Kasumi-1 (cell line): ENCODE measurements around the gene OSER1.

Experiments
- DNase-seq, 2 experiments: peaks; one replicate each; lab custom pipeline; 2025; lab: John Stamatoyannopoulos, UW

Gene OSER1

DNA sequence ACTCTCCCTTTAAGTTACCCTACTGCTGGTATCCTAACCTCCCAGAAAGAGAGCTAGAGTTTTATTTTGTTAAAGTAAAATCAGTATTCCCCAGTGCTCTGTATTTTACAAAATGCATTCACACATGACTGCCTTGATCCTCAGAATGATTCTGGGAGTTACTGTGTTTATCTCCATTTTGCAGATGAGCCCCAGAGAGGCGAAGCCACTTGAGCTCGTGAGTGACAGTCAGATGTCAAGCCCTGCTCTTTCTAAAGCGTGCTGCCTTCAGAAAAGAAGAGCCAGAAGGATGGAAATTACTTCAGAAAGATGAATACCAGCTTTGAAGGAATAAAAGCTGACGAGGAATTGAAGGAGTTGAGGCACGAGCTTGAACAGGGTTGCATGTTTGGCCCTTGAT, 14.1 kb upstream of the OSER1 start:
- no peak for DNase-seq

- no peak for DNase-seq
Measured at GRCh38 chr20:44223721-44224120, 13.2 kb upstream of the OSER1 start.

- DNase-seq = no peak
Measured at GRCh38 chr20:44222633-44223368, 12.2 kb upstream of the OSER1 start.

DNA sequence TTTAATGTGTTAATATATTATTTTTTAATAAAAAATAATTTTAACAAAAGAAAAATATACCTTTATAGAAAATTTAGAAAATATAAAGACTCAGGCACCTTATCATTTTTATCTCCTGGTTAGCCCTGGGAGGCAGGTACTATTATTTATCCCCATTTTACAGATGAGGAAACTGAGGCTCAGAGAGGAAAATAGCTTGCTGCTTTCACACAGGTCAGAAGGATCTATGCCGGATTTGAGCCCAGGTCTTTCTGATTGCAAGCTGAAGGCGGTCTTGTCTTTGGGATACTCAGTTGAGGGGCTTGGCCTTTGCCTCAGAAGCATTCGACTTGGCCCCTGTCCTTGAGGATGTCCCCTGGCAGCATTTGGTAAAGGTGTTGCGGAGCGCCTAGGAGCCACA, 11.5 kb upstream of the OSER1 start:
- no peak for DNase-seq

GRCh38 chr20:44221368-44221954, 10.9 kb upstream of the OSER1 start:
- DNase-seq = no peak

DNA sequence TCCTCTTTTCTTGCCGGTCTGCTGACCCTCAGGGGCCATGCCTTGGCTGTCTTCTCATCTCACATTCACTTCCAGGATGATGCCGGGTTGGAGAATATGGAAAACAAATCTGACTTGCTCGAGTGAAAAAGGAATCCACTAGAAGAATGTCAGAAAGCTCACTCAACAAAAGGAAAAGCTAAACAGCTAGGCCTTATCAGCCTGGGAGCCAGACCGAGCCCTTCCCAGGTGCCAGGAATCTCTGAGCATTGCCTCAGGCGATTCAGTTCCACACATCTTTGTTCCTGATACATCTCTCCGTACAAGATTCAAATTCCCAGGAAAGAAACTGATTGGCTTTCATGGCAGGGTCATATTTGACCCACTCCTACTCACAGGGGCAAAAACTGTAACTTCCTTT, 9.2 kb upstream of the OSER1 start:
- no peak for DNase-seq

GRCh38 chr20:44219170-44219730, 8.7 kb upstream of the OSER1 start:
- no peak for DNase-seq

- DNase-seq = no peak
Measured at GRCh38 chr20:44218446-44218845, 7.9 kb upstream of the OSER1 start.

DNA sequence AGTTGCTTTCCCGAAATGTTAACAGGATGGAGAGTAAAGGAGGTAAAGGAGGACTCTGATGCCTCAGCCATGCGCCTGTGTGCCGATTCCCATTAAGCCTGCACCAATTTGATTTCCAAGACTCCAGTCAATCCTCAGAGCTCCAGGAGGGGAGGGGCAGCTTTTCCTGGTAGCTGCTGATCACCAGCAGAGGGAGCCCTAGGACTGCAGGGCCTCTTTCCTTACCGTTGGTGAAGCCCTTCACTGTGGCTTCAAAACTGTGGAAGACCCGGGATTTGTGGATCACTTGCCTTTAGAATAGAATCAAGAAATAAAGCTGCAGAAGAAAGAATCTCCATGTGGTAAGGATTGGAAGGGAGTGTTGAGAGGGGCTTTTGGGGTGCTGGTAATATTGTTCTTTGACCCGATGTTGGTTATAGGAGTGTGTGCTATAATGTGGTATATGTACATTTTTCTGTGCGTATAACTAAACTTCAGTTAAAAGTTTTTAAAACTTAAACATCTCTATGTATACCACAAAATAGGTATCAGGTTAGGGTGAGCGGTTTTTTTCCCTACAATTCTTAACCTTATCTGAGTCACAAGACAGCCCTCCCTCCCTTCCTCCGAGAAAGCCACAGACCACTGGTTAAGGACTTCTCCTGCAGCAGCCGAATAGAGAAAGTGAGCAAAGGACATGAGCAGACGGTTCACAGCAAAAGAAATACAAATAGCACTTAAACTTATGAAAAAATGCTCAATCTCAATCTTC, 6.9 kb upstream of the OSER1 start:
- DNase-seq = peak; percentile 65 to 75

- peak; percentile 80 to 85 for DNase-seq
Measured at GRCh38 chr20:44215125-44215524, 4.6 kb upstream of the OSER1 start.

- no peak for DNase-seq
Measured at GRCh38 chr20:44212792-44213191, 2.2 kb upstream of the OSER1 start.

DNA sequence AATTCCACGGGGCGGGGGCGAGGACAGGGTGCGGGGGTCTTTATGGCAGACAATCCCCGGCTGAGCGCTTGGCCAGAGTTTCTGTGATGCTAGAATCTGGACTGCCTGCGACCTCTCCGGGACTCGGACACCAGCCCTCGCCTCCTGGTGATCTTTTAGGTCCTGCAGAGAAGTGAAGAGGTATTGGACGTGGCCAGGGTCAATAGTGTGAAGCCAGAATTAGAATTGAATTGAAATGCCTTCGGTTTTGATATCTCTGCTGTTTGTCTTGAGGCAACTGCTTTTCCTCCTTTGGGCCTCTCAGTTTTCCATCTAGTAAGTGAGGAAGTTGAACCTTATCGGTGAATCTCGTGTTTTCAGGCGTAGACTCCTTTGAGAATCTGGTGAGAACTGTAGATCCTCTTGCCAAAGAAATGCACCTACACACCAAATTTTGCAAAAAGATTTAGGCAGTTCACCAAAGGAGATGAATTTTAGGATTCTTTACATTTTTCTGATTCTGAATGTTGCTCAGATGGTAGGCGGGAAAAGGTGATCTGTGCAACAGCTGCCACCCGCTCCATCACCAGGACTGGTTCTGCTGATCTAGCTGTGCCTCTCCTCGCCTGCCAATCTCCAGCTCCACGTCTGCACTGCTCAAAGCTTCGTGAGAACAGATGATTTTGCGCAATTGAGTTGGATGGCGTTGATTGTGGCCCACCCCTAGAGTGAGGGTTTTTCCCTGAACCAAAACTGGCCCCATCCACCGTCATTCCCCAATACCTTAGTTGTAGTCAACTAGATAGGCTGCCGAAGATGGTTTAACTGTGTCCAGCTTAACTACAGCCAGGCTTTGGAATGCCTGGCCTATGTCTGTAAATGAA, 837 bp upstream of the OSER1 start:
- peak; percentile 11 to 32 for DNase-seq

DNA sequence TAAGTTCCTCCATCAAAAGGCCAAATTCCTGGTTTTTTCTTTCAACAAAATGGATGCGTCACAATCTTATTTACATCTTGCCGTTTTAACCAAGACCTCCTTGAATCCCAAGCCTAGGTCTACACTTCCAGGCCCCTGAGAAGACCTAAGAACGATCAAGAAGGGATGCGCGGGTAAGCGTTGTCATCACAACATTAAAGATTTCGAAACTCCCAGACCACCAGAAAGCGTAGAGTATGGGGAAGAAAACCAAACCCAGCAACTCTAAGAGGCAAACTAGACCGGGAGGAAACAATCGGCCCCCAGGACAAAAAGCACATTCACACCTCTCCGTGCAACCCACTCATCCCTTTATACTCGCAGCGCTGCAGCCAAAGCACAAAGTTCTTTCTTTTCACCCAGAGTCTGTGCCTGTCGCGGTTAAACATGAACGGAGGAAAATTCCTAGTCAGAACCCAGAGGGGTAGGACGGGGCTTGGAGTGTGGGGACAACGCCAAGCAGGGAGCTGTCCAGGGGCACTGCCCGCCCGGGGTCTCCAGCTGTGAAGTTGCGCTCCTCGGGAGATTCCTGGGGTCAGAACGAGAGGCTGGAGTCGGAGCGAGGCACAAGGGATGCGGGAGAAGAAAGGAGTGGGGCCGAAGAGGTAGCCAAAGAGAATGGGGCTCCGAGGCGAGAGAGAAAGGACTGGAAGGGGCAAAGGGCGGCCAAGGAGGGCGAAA, 725 bp downstream of the OSER1 start:
- DNase-seq = peak; percentile 45 to 47

GRCh38 chr20:44208770-44209169, 1.8 kb downstream of the OSER1 start:
- DNase-seq = no peak

GRCh38 chr20:44208165-44208564, 2.4 kb downstream of the OSER1 start:
- DNase-seq = no peak

GRCh38 chr20:44207126-44207723, 3.3 kb downstream of the OSER1 start:
- DNase-seq = no peak

GRCh38 chr20:44206132-44206531, 4.4 kb downstream of the OSER1 start:
- no peak for DNase-seq

DNA sequence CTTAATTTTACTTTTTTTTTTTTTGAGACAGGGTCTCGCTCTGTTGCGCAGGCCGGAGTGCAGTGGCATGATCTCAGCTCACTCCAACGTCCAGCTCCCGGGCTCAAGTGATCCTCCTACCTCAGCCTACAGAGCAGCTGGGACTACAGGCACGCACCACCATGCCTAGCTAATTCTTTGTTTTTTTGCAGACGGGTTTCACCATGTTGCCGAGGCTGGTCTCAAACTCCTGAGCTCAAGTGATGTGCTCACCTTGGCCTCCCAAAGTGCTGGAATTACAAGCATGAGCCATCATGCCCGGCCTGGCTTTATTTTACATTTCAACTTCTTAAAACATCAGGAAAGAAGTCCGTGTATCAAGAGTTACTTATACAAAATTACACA, 5.7 kb downstream of the OSER1 start:
- no peak for DNase-seq

DNA sequence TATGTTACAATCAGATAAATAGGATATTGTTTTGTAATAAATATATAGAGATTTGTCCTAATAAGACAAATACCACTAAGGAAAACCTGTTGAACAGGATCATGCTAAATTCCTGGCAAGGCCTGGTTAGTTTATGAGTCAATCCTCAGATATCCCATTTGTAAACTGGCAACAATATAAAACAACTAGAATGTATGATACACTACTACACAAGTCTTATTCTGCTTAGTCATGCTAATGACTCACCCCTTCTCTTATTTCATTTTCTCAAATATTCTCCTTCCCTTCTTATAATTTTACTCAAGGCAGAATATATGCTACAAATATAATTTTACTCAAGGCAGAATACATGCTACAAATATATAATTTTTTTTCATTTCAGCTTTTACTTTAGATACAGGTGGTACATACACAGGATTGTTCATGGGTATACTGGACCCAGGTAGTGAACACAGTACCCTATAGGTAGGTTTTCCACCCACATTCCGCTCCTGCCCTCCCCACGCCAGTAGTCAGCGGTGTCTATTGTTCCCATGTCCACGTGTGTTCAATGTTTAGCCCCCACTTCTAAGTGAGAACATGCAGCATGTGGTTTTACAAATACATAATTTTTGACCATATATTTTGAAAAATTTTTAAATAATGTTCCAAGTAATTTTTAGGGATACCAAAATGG, 6.3 kb downstream of the OSER1 start:
- DNase-seq = peak in 1 of 2 experiments; percentile 12

GRCh38 chr20:44203161-44203560, 7.4 kb downstream of the OSER1 start:
- DNase-seq = no peak
